GM19351 (cell line): ENCODE measurements around the gene OR5K1.

Source experiments
- ATAC-seq: cut with Tn5 transposase; IDR thresholded peaks from one replicate; pipeline ENCODE4 v1.9.1; 2021; ENCODE audit warnings: mild to moderate bottlenecking, moderate library complexity; ENCODE audit not compliant: unreplicated experiment

The OR5K1 gene

GRCh38 chr3:98462901-98463300, at the start of gene OR5K1:
Gene OR5K1 (plus strand): TSS chr3:98463201. CDS start chr3:98469577, 6,376 bp downstream.
- no peak for ATAC-seq

- ATAC-seq = no peak
Observed at GRCh38 chr3:98432575-98432974, 30.4 kb upstream of the OR5K1 start.

GRCh38 chr3:98433764-98434163, 29.2 kb upstream of the OR5K1 start:
- peak; percentile 44 for ATAC-seq

- no peak for ATAC-seq
Observed at GRCh38 chr3:98434412-98434811, 28.6 kb upstream of the OR5K1 start.

- no peak for ATAC-seq
Observed at GRCh38 chr3:98440283-98440682, 22.7 kb upstream of the OR5K1 start.

GRCh38 chr3:98445949-98446406, 17.0 kb upstream of the OR5K1 start:
- peak; percentile 89 for ATAC-seq

GRCh38 chr3:98449606-98450193, 13.3 kb upstream of the OR5K1 start:
- ATAC-seq = no peak

GRCh38 chr3:98450372-98450771, 12.6 kb upstream of the OR5K1 start:
- no peak for ATAC-seq

- no peak for ATAC-seq
Observed at GRCh38 chr3:98453827-98454226, 9.2 kb upstream of the OR5K1 start.

GRCh38 chr3:98454929-98455328, 8.1 kb upstream of the OR5K1 start:
- no peak for ATAC-seq

- no peak for ATAC-seq
Observed at GRCh38 chr3:98457543-98457942, 5.5 kb upstream of the OR5K1 start.

- peak; percentile 69 for ATAC-seq
Observed at GRCh38 chr3:98460220-98460619, 2.8 kb upstream of the OR5K1 start.

- ATAC-seq = no peak
Observed at GRCh38 chr3:98482717-98483482, 19.9 kb downstream of the OR5K1 start.

GRCh38 chr3:98483626-98484025, 20.6 kb downstream of the OR5K1 start:
- no peak for ATAC-seq

GRCh38 chr3:98497381-98497780, 34.4 kb downstream of the OR5K1 start, which contains the start of gene OR5K2:
Gene OR5K2 (plus strand): TSS chr3:98497681. CDS start chr3:98497681, 0 bp downstream.
- no peak for ATAC-seq

GRCh38 chr3:98500019-98500418, 37.0 kb downstream of the OR5K1 start:
- ATAC-seq = no peak

GRCh38 chr3:98501270-98501669, 38.3 kb downstream of the OR5K1 start:
- ATAC-seq = no peak

GRCh38 chr3:98501863-98502576, 39.0 kb downstream of the OR5K1 start:
- no peak for ATAC-seq

- ATAC-seq = no peak
Observed at GRCh38 chr3:98504539-98504938, 41.5 kb downstream of the OR5K1 start.

- no peak for ATAC-seq
Observed at GRCh38 chr3:98508582-98508981, 45.6 kb downstream of the OR5K1 start.

GRCh38 chr3:98512576-98512975, 49.6 kb downstream of the OR5K1 start:
- ATAC-seq = no peak

- ATAC-seq = no peak
Observed at GRCh38 chr3:98513091-98513511, 50.1 kb downstream of the OR5K1 start.
